Hepatocyte (in vitro differentiated cells): ENCODE data around the gene GNB3. TPM values are rescaled to one million over a fixed set of nuclear protein-coding genes. Genes with fewer than 3 reads are reported as not detected.

Source experiments
- DNase-seq: peaks from one replicate; pipeline ENCODE4 v3.0.0-alpha.2; 2016; ENCODE audit warnings: low spot score
- H2AFZ ChIP-seq: fragments of 200-600 bp; sonication (generic); 2 replicates; pipeline ENCODE4 v1.6.0; 2016; ENCODE audit warnings: antibody characterized with exemption, mild to moderate bottlenecking
- H3K27ac ChIP-seq: fragments of 200-600 bp; sonication (generic); 2 replicates; pipeline ENCODE4 v1.5.1; 2016; ENCODE audit warnings: mild to moderate bottlenecking
- H3K27me3 ChIP-seq: fragments of 200-600 bp; sonication (generic); 2 replicates; pipeline ENCODE4 v1.6.1; 2016
- H3K36me3 ChIP-seq: fragments of 200-600 bp; sonication (generic); replicated peaks from 2 replicates; pipeline ENCODE4 v1.5.1; 2016; ENCODE audit warnings: low read depth; ENCODE audit not compliant: insufficient read depth
- H3K4me1 ChIP-seq: fragments of 200-600 bp; sonication (generic); 2 replicates; pipeline ENCODE4 v1.5.1; 2016; ENCODE audit warnings: mild to moderate bottlenecking, moderate library complexity; ENCODE audit not compliant: insufficient read depth
- H3K4me2 ChIP-seq: fragments of 200-600 bp; sonication (generic); 2 replicates; pipeline ENCODE4 v1.6.0; 2016
- H3K4me3 ChIP-seq: fragments of 200-600 bp; sonication (generic); 2 replicates; pipeline ENCODE4 v1.5.1; 2016; ENCODE audit warnings: mild to moderate bottlenecking
- H3K79me2 ChIP-seq: fragments of 200-600 bp; sonication (generic); 2 replicates; pipeline ENCODE4 v1.6.0; 2017; ENCODE audit warnings: mild to moderate bottlenecking
- H3K9me2 ChIP-seq: fragments of 200-600 bp; sonication (generic); replicated peaks from 2 replicates; pipeline ENCODE4 v1.6.0; 2017; ENCODE audit warnings: mild to moderate bottlenecking; ENCODE audit not compliant: insufficient read depth
- H3K9me3 ChIP-seq: fragments of 200-600 bp; sonication (generic); 2 replicates; pipeline ENCODE4 v1.5.1; 2016; ENCODE audit warnings: low read depth, mild to moderate bottlenecking
- H4K20me1 ChIP-seq: fragments of 200-600 bp; sonication (generic); 2 replicates; pipeline ENCODE4 v1.6.0; 2016; ENCODE audit warnings: mild to moderate bottlenecking; ENCODE audit not compliant: insufficient read depth, poor library complexity, severe bottlenecking
- CTCF ChIP-seq: fragments of 200-600 bp; sonication (generic); IDR thresholded peaks from 2 replicates; pipeline ENCODE4 v1.5.1; 2016; ENCODE audit warnings: antibody characterized with exemption, mild to moderate bottlenecking; ENCODE audit not compliant: poor library complexity
- EZH2 ChIP-seq: fragments of 200-600 bp; sonication (generic); IDR thresholded peaks from 2 replicates; pipeline ENCODE4 v1.6.1; 2016; ENCODE audit warnings: antibody characterized with exemption, mild to moderate bottlenecking, borderline replicate concordance
- EZH2phosphoT487 ChIP-seq: fragments of 200-600 bp; sonication (generic); IDR thresholded peaks from one replicate; pipeline ENCODE4 v1.6.1; 2018; ENCODE audit warnings: antibody characterized with exemption, mild to moderate bottlenecking, low read depth, moderate library complexity; ENCODE audit not compliant: unreplicated experiment, severe bottlenecking
- WGBS: methylation state at CpG from one replicate; pipeline ENCODE4 v1.1.6; 2016; ENCODE audit warnings: low lambda C conversion rate; ENCODE audit errors: missing lambda C conversion rate; 5-methylcytosine and 5-hydroxymethylcytosine counted together
- polyA plus RNA-seq: library from polyadenylated mRNA; unstranded; fragments of >200 nt; fragmentation: Nextera tagmentation; extraction: Ambion mirVana; gene quantifications from 2 replicates; pipeline ENCODE4 v1.2.1, GENCODE V29; 2016
- total RNA-seq: library from RNA; depleted of rRNA; stranded (reverse); fragments of >200 nt; gene quantifications from 2 replicates; pipeline ENCODE4 v1.2.3, GENCODE V29; 2014

GNB3 gene
- total and polyA plus RNA-seq, 2 experiments from 2014 or later: 2.6 to 10.2 TPM

DNA sequence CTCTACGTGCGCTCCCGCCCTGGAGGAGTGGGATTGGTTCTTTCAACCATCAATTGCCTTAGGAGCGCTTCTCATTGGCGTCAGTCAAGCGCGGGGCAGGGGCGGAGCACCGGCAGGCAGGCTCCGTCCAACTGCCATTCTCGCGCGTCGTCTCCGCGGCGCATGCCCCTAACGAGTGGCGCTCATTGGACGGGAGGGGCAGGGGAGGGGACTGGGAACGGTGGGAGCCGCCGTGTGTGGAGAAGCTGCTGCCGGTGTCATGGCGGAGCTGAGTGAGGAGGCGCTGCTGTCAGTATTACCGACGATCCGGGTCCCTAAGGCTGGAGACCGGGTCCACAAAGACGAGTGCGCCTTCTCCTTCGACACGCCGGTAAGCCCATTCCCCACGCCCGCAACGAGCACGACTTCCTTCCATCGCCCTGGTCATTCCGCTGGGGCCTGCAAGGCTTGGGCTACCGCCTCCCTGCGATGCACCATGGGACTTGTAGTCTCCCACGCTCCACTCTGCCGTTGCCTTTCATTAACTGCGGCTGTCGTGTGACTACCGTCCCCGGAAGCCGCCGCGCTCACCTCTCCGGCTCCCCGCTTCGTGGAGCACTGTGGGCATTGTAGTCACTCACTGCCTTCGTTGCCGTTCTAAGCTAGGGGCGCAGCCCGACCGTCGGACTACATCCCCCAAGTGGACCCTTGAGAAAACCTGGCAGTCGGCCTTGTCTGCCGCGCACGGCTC, 11.4 kb downstream of the GNB3 start, which contains the start of gene USP5:
Gene USP5, plus strand, starts transcription at position 230 of the 730 bp plus-strand sequence. Its CDS starts 30 bp downstream, at position 260.
- H3K9me3 ChIP-seq: no peaks in the 10 kb centered on the region
- no peaks in the 10 kb centered on the region for H3K36me3 ChIP-seq
- H3K27me3 ChIP-seq: no peaks in the 10 kb centered on the region
- peaks cover 13% of the 10 kb centered on the region for H3K4me1 ChIP-seq
- H3K9me2 ChIP-seq: no peaks in the 10 kb centered on the region
- H4K20me1 ChIP-seq: no peaks in the 10 kb centered on the region
- WGBS: under 1% methylated on average over 58 of the region's 65 CpGs
- peak; percentile 100 for DNase-seq
- H3K4me2 ChIP-seq: peak within 1 kb of the TSS; percentile 81
- H3K27ac ChIP-seq: peak within 1 kb of the TSS; percentile 91
- H3K4me3 ChIP-seq: peak within 1 kb of the TSS; percentile 44
- H2AFZ ChIP-seq: peak within 1 kb of the TSS; percentile 67
- TF ChIP-seq EZH2phosphoT487: no peak
- H3K79me2 ChIP-seq: peaks cover 27% of the 10 kb centered on the region

DNA sequence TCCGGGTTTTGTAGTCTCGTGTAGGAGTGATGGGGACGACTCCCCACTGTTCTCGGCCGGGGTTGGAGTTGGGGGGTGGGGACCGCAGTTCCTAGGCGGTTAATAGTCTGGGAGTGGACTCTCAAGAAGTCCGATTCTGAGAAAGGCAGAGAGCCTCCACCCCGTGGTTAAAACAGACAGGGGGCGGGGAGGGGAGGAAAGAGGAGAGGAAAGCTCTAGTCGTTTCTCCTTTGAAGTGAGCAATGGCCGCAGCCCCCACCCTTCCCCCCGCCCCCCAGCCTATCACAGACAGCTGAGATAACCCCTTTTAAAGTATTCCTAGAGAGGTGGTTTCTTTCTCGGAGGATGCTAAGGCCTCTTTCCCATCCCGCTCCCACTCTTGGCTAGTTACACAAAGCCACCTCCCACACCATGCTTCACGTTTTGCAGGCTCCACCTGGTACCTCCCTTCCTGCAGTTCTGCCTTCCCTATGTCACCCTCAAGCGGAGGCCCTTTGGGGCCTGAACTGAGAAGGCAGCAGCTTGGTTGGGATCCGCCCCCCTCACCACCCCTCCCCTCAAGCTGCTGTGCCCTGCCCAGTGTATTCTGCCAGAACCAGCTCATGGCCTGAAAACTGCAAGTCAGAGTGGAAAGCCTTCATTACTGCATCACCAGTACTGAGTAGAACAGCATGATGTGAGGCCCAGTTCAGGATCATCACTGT, 12.1 kb downstream of the GNB3 start:
- Histone ChIP-seq H3K4me2 (peak overlapping the region; percentile 81), H3K79me2 (peaks cover 27% of the 10 kb centered on the region), H3K4me3 (peak overlapping the region; percentile 44), H3K4me1 (peaks cover 13% of the 10 kb centered on the region), H3K27me3 (no peaks in the 10 kb centered on the region), H3K36me3 (no peaks in the 10 kb centered on the region), H2AFZ (no peak overlapping the region), H4K20me1 (no peaks in the 10 kb centered on the region), H3K27ac (peak overlapping the region; percentile 91), H3K9me3 (no peaks in the 10 kb centered on the region), H3K9me2 (no peaks in the 10 kb centered on the region)
- DNase-seq: peak; percentile 80
- 2% methylated on average over 16 of the region's 18 CpGs for WGBS
- TF ChIP-seq EZH2phosphoT487 (no peak), CTCF (no peak), EZH2 (no peak)

DNA sequence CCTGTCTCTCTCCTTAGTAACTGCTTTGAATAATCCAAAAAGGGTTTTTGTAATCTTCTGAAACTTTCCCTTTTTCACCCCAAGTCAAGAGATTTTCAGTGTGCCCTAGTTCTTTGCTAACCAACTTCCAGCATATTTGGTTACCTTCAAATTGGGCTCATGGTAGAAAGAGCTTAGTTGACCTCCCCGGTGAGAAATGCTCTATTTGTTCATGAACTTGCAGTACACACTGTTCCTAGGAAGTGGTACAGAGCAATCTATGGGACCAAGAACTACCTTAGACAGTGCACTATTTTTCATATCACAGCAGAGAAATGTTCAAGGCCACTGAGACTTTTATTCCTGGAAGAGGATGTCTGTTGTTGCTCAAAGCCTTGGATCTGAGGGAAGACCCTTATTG, 12.9 kb downstream of the GNB3 start:
- Histone ChIP-seq H3K4me2 (peak overlapping the region; percentile 81), H3K27ac (peak overlapping the region; percentile 91), H3K4me1 (peaks cover 13% of the 10 kb centered on the region), H3K9me2 (no peaks in the 10 kb centered on the region), H3K36me3 (no peaks in the 10 kb centered on the region), H4K20me1 (no peaks in the 10 kb centered on the region), H3K27me3 (no peaks in the 10 kb centered on the region), H2AFZ (no peak overlapping the region), H3K9me3 (no peaks in the 10 kb centered on the region), H3K79me2 (peaks cover 27% of the 10 kb centered on the region), H3K4me3 (peak overlapping the region; percentile 44)
- DNase-seq: no peak
- TF ChIP-seq EZH2phosphoT487 (no peak), EZH2 (no peak), CTCF (no peak)
- 77% methylated on average over 1 of the region's 1 CpG for WGBS

- Histone ChIP-seq H3K36me3 (no peaks in the 10 kb centered on the region), H3K9me3 (no peaks in the 10 kb centered on the region), H4K20me1 (no peaks in the 10 kb centered on the region), H3K4me3 (no peak overlapping the region), H3K4me2 (peak overlapping the region; percentile 81), H3K79me2 (peaks cover 27% of the 10 kb centered on the region), H3K9me2 (no peaks in the 10 kb centered on the region), H3K27ac (peak overlapping the region; percentile 91), H2AFZ (no peak overlapping the region), H3K4me1 (peaks cover 13% of the 10 kb centered on the region), H3K27me3 (no peaks in the 10 kb centered on the region)
- WGBS: 73% methylated on average over 6 of the region's 6 CpGs
- TF ChIP-seq EZH2phosphoT487 (no peak), EZH2 (no peak), CTCF (no peak)
- DNase-seq: no peak
Measured at GRCh38 chr12:6854036-6854435, 13.3 kb downstream of the GNB3 start.
